GM12878 (cell line): ENCODE data around the gene CMSS1. TPM values are rescaled to one million over a fixed set of nuclear protein-coding genes. Genes with fewer than 3 reads are reported as not detected.
A peak's percentile ranks its signal among the peaks of the same experiment; 100 is the strongest.

Source experiments
- ATAC-seq: fragments of 200-7000 bp; cut with Tn5 transposase; 3 replicates; pipeline ENCODE4 v1.9.1; 2020; ENCODE audit warnings: mild to moderate bottlenecking, moderate library complexity
- BruUV-seq: library from RNA; stranded (reverse); fragments of 400-500 nt; replicated peaks from 2 replicates; lab custom pipeline; 2021; lab: Mats Ljungman, UMichigan
- CTCF ChIA-PET: fragments of 300-600 bp; sonication (Branson Sonifier 250); formaldehyde crosslinking; extraction: SDS; loops from one replicate; lab custom pipeline; 2021; ENCODE audit warnings: inconsistent platforms; lab: Yijun Ruan, JAX
- POLR2A ChIA-PET: fragments of 350-600 bp; formaldehyde crosslinking; extraction: SDS; loops from one replicate; lab custom pipeline; 2021; ENCODE audit warnings: inconsistent platforms; lab: Charles Lee
- RAD21 ChIA-PET: fragments of 300-600 bp; sonication (Branson Sonifier 250); formaldehyde crosslinking; loops from one replicate; lab custom pipeline; 2023; ENCODE audit warnings: antibody characterized with exemption; ENCODE audit not compliant: unreplicated experiment; lab: Charles Lee
- SMC1A ChIA-PET: fragments of 300-600 bp; sonication (Branson Sonifier 250); formaldehyde crosslinking; loops from one replicate; lab custom pipeline; 2023; ENCODE audit not compliant: unreplicated experiment, uncharacterized antibody; lab: Charles Lee
- DNase-seq: peaks from one replicate; pipeline ENCODE4 v3.0.0-alpha.2; 2011; ENCODE audit warnings: low read depth, low spot score
- FAIRE-seq: peaks from 3 replicates; lab custom pipeline; 2011; peaks lifted over from hg19 to GRCh38; lab: Jason Lieb, UNC
- H2AFZ ChIP-seq: 2 replicates; pipeline ENCODE4 v1.6.0; 2011; ENCODE audit warnings: low read depth, low read length, control low read depth; ENCODE audit not compliant: control insufficient read depth
- H3K27ac ChIP-seq: 2 replicates; pipeline ENCODE4 v1.5.1; 2011; ENCODE audit warnings: control low read depth; ENCODE audit not compliant: control insufficient read depth, insufficient read depth
- H3K27me3 ChIP-seq, 2 experiments: replicated peaks in 1 of 2; 2 replicates each; pipeline versions ENCODE4 v1.6.0 to v1.6.1; 2011; ENCODE audit warnings: low read length in 1 of 2; ENCODE audit not compliant: control insufficient read depth in 2 of 2, insufficient read depth in 2 of 2
- H3K36me3 ChIP-seq, 2 experiments: 2 replicates each; pipeline ENCODE4 v1.5.1; 2011; ENCODE audit warnings: low read length in 1 of 2; ENCODE audit not compliant: control insufficient read depth in 2 of 2, insufficient read depth in 2 of 2
- H3K4me1 ChIP-seq: 2 replicates; pipeline ENCODE4 v1.6.1; 2011; ENCODE audit warnings: mild to moderate bottlenecking, low read length, moderate library complexity, mixed read lengths; ENCODE audit not compliant: control insufficient read depth, insufficient read depth
- H3K4me2 ChIP-seq: 2 replicates; pipeline ENCODE4 v1.6.0; 2011; ENCODE audit warnings: control low read depth; ENCODE audit not compliant: control insufficient read depth, insufficient read depth
- H3K4me3 ChIP-seq: fragments of 200-600 bp; sonication (generic); 2 replicates; pipeline ENCODE4 v1.5.1; 2016
- H3K79me2 ChIP-seq: 2 replicates; pipeline ENCODE4 v1.6.0; 2011; ENCODE audit warnings: low read length; ENCODE audit not compliant: control insufficient read depth, insufficient read depth
- H3K9ac ChIP-seq: 2 replicates; pipeline ENCODE4 v1.8.0; 2011; ENCODE audit warnings: low read length, control low read depth, mixed read lengths; ENCODE audit not compliant: control insufficient read depth, insufficient read depth
- H3K9me3 ChIP-seq: replicated peaks from 3 replicates; pipeline ENCODE4 v1.5.1; 2011; ENCODE audit warnings: mild to moderate bottlenecking, low read length; ENCODE audit not compliant: control insufficient read depth, insufficient read depth
- H4K20me1 ChIP-seq: 2 replicates; pipeline ENCODE4 v1.6.0; 2011; ENCODE audit not compliant: control insufficient read depth, insufficient read depth
- BACH1 ChIP-seq: fragments of 450-650 bp; IDR thresholded peaks from 2 replicates; pipeline ENCODE4 v1.6.1; 2017; ENCODE audit warnings: mild to moderate bottlenecking, borderline replicate concordance
- BHLHE40 ChIP-seq, 2 experiments: fragments of 450-650 bp in 1 of 2; IDR thresholded peaks; 2 replicates each; pipeline ENCODE4 v1.6.1; 2011 to 2017; ENCODE audit warnings: low read depth in 2 of 2, borderline replicate concordance in 1 of 2, improper control_type of control experiment in 1 of 2, low read length in 1 of 2, mild to moderate bottlenecking in 1 of 2
- BMI1 ChIP-seq: fragments of 450-650 bp; IDR thresholded peaks from 2 replicates; pipeline ENCODE4 v1.6.1; 2016; ENCODE audit warnings: mild to moderate bottlenecking, moderate library complexity, borderline replicate concordance
- CBX5 ChIP-seq: sonication (generic); IDR thresholded peaks from 2 replicates; pipeline ENCODE4 v1.6.1; 2016; ENCODE audit warnings: low read depth, moderate library complexity, mild to moderate bottlenecking, inconsistent platforms
- CREB1 ChIP-seq: IDR thresholded peaks from 2 replicates; pipeline ENCODE4 v1.6.1; 2012; ENCODE audit warnings: low read depth, mild to moderate bottlenecking, inconsistent platforms
- IKZF1 ChIP-seq: fragments of 450-650 bp; conservative IDR thresholded peaks from 2 replicates; pipeline ENCODE4 v1.6.1; 2017; ENCODE audit warnings: antibody characterized with exemption, mild to moderate bottlenecking
- IKZF2 ChIP-seq, 2 experiments: fragments of 450-650 bp; IDR thresholded peaks; 2 replicates each; pipeline ENCODE4 v1.6.1; 2017; ENCODE audit warnings: mild to moderate bottlenecking in 2 of 2, moderate library complexity in 2 of 2
- MEF2A ChIP-seq: IDR thresholded peaks from 2 replicates; pipeline ENCODE4 v1.6.1; 2011; ENCODE audit warnings: low read depth, mild to moderate bottlenecking, low read length, moderate library complexity; ENCODE audit not compliant: insufficient read depth
- MTA2 ChIP-seq: fragments of 450-650 bp; IDR thresholded peaks from 2 replicates; pipeline ENCODE4 v1.6.1; 2016; ENCODE audit warnings: low read depth, mild to moderate bottlenecking, moderate library complexity
- MTA3 ChIP-seq: IDR thresholded peaks from 2 replicates; pipeline ENCODE4 v1.6.1; 2012; ENCODE audit warnings: low read length, inconsistent platforms, borderline replicate concordance
- MXI1 ChIP-seq: fragments of 150-350 bp; IDR thresholded peaks from 2 replicates; pipeline ENCODE4 v1.6.1; 2011; ENCODE audit warnings: low read depth, mild to moderate bottlenecking, inconsistent platforms, low read length, improper control_type of control experiment
- NFIC ChIP-seq: IDR thresholded peaks from 2 replicates; pipeline ENCODE4 v1.6.1; 2012; ENCODE audit warnings: low read depth, mild to moderate bottlenecking, inconsistent platforms, low read length, moderate library complexity
- NFXL1 ChIP-seq: fragments of 450-650 bp; IDR thresholded peaks from 2 replicates; pipeline ENCODE4 v1.6.1; 2017; ENCODE audit warnings: antibody characterized with exemption, mild to moderate bottlenecking, borderline replicate concordance
- POLR2A ChIP-seq: IDR thresholded peaks from 2 replicates; pipeline ENCODE4 v1.6.1; 2011; ENCODE audit warnings: low read depth, mild to moderate bottlenecking, low read length
- RB1 ChIP-seq: fragments of 450-650 bp; formaldehyde crosslinking; IDR thresholded peaks from 2 replicates; pipeline ENCODE4 v1.6.1; 2017; ENCODE audit warnings: mild to moderate bottlenecking, borderline replicate concordance
- SMAD1 ChIP-seq: fragments of 450-650 bp; IDR thresholded peaks from 2 replicates; pipeline ENCODE4 v1.6.1; 2018; ENCODE audit warnings: mild to moderate bottlenecking, low read depth; ENCODE audit not compliant: partially characterized antibody
- SMAD5 ChIP-seq: IDR thresholded peaks from 2 replicates; pipeline ENCODE4 v1.6.1; 2016; ENCODE audit warnings: antibody characterized with exemption, low read depth
- WGBS: methylation state at CpG from one replicate; pipeline ENCODE4 v1.1.6; 2016; ENCODE audit warnings: low lambda C conversion rate; ENCODE audit not compliant: insufficient replicate concordance, insufficient coverage; ENCODE audit errors: missing lambda C conversion rate; 5-methylcytosine and 5-hydroxymethylcytosine counted together
- in situ Hi-C: fragments of 300-500 bp; cut with MboI; formaldehyde crosslinking; loops from 9 replicates; pipeline ENCODE4 v1.14.3; 2018; ENCODE audit warnings: mixed read lengths
- intact Hi-C: fragments of 100-400 bp; cut with micrococcal nuclease; formaldehyde crosslinking; loops from one replicate; pipeline ENCODE4 v1.14.2; 2022; ENCODE audit not compliant: unreplicated experiment
- polyA plus RNA-seq, 11 experiments: library from polyadenylated mRNA; depleted of rRNA in 4 of 11; unstranded in 6 of 11; stranded (reverse) in 5 of 11; fragments of >200 nt; fragmentation: Nextera tagmentation in 4 of 11; fragmentation: Illumina TruSeq in 1 of 11; extraction: Ambion mirVana in 4 of 11; extraction: Trizol in 1 of 11; gene quantifications; 1 replicate in 1 of 11; 2 replicates in 10 of 11; pipeline versions ENCODE4 v1.2.1 to v1.2.3, GENCODE V29; 2011 to 2016; ENCODE audit warnings: inconsistent platforms in 2 of 11, missing spikeins in 2 of 11, low read depth in 1 of 11
- total RNA-seq, 4 experiments: library from RNA; depleted of rRNA in 3 of 4; stranded (reverse); fragments of >200 nt in 3 of 4; fragmentation: Illumina TruSeq in 1 of 4; extraction: Trizol in 1 of 4; gene quantifications; 2 replicates each; pipeline versions ENCODE4 v1.2.1 to v1.2.3, GENCODE V29; 2013 to 2021
- TF ChIP-seq, protein P1 (sequence below), 3 experiments: IDR thresholded peaks in 2 of 3; conservative IDR thresholded peaks in 1 of 3; 2 replicates each; pipeline ENCODE4 v1.5.1; 2011; ENCODE audit warnings: low read depth in 3 of 3, low read length in 3 of 3, mild to moderate bottlenecking in 3 of 3, control low read depth in 2 of 3, moderate library complexity in 2 of 3, inconsistent platforms in 1 of 3, mixed read lengths in 1 of 3; ENCODE audit not compliant: control insufficient read depth in 2 of 3, insufficient read depth in 1 of 3; ENCODE audit errors: extremely low read depth in 1 of 3
- TF ChIP-seq, protein P2 (sequence below): IDR thresholded peaks from 2 replicates; pipeline ENCODE4 v1.6.1; 2012; ENCODE audit warnings: low read depth, low read length, improper control_type of control experiment
- TF ChIP-seq, protein P3 (sequence below): fragments of 450-650 bp; IDR thresholded peaks from 2 replicates; pipeline ENCODE4 v1.6.1; 2018; ENCODE audit warnings: borderline replicate concordance, mild to moderate bottlenecking; ENCODE audit not compliant: partially characterized antibody

The CMSS1 gene
- total and polyA plus RNA-seq, 10 of the 15 experiments (the other 5 are each of a cell fraction or from before 2014, with no cell fraction given) = 31.0 to 118 (median 70.1) TPM

DNA sequence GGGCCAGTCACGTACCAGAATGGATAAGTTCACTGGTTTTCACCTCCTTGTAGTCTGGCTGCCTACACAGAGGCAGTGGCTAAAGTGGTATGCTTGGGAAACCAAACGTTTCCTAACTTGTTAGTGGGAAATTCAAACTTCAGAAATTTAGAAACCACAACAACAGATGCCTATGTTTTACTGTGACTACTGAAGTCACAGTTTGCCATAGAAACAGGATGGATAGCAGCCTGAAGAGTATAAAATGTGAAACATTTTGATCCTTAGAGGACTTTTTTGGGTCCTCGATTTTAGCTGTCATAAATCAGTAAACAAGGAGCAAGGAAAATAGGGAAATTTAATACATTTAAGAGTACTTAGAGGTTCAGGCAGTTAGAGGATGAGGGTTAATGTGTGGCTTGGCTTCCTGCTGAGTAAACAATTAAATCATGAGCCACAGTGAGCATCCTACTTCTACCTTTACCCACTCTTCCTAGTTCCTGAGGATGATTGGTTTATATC is 48.6 kb downstream of the CMSS1 start:
- Histone ChIP-seq H4K20me1 (no peaks in the 10 kb centered on the region), H3K9ac (no peak overlapping the region), H3K4me1 (peaks cover 25% of the 10 kb centered on the region), H3K79me2 (peaks cover 9% of the 10 kb centered on the region), H3K4me2 (peak overlapping the region; percentile 32), H3K9me3 (no peaks in the 10 kb centered on the region; the same call in 2 of the 3 replicates), H3K4me3 (no peak overlapping the region), H3K27ac (peak overlapping the region; percentile 37; the same call in 1 of the 2 replicates), H3K27me3 (no peaks in the 10 kb centered on the region), H3K36me3 (no peaks in the 10 kb centered on the region), H2AFZ (peak overlapping the region; percentile 19; the same call in 1 of the 2 replicates)
- RAD21 ChIA-PET = interaction anchor here (2.2 kb wide), 1 partner anchor 73 kb away, joined by 7 read pairs; no protein-coding TSS in a partner anchor
- BruUV-seq = no TSS peak
- POLR2A ChIA-PET = interaction anchor here (1.6 to 2.1 kb wide), 2 partner anchors 9 to 11 kb away, joined by 6 to 9 read pairs; no protein-coding TSS in a partner anchor
- ATAC-seq (peak; percentile 36), FAIRE-seq (no peak), DNase-seq (peak; percentile 41)
- WGBS = 13% methylated on average over 3 of the region's 3 CpGs
- CTCF ChIA-PET = no interaction called here
- intact Hi-C loops (no loop called here), in situ Hi-C loops (no loop called here)
- SMC1A ChIA-PET = interaction anchor here (1.0 to 2.0 kb wide), 3 partner anchors 13 to 181 kb away, joined by 3 to 8 read pairs (median 6); no protein-coding TSS in a partner anchor
- TF ChIP-seq CBX5 (no peak), SMAD1 (no peak), IKZF1 (peak; percentile 47), MXI1 (0 out of 2 replicates have a peak, but pooled peaks have one; percentile 25), MTA2 (0 out of 2 replicates have a peak, but pooled peaks have one; percentile 31), CREB1 (no peak), NFIC (0 out of 2 replicates have a peak, but pooled peaks have one; percentile 26), IKZF2 (IDR thresholded peaks at IDR 0.05) (peak; percentile 43 to 50; a peak in 3 of 4 replicates), RB1 (no peak), MEF2A (no peak), BACH1 (no peak), POLR2A (no peak), SMAD5 (no peak), NFXL1 (no peak), BHLHE40 (IDR thresholded peaks at IDR 0.05; ENCODE audit: borderline replicate concordance in 1 of 2, low read depth in 2 of 2, low read length in 1 of 2) (0 out of 4 replicates have a peak, but pooled peaks of 1 of the 2 experiments have one; percentile 6), BMI1 (no peak), MTA3 (no peak)
- TF ChIP-seq, protein P1, sequence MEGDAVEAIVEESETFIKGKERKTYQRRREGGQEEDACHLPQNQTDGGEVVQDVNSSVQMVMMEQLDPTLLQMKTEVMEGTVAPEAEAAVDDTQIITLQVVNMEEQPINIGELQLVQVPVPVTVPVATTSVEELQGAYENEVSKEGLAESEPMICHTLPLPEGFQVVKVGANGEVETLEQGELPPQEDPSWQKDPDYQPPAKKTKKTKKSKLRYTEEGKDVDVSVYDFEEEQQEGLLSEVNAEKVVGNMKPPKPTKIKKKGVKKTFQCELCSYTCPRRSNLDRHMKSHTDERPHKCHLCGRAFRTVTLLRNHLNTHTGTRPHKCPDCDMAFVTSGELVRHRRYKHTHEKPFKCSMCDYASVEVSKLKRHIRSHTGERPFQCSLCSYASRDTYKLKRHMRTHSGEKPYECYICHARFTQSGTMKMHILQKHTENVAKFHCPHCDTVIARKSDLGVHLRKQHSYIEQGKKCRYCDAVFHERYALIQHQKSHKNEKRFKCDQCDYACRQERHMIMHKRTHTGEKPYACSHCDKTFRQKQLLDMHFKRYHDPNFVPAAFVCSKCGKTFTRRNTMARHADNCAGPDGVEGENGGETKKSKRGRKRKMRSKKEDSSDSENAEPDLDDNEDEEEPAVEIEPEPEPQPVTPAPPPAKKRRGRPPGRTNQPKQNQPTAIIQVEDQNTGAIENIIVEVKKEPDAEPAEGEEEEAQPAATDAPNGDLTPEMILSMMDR (IDR thresholded peaks at IDR 0.05 in 2 of 3, conservative IDR thresholded peaks at IDR 0.05 in 1 of 3; ENCODE audit: control insufficient read depth in 2 of 3, extremely low read depth in 1 of 3, insufficient read depth in 1 of 3, low read depth in 3 of 3, low read length in 3 of 3) = no peak
- TF ChIP-seq, protein P2, sequence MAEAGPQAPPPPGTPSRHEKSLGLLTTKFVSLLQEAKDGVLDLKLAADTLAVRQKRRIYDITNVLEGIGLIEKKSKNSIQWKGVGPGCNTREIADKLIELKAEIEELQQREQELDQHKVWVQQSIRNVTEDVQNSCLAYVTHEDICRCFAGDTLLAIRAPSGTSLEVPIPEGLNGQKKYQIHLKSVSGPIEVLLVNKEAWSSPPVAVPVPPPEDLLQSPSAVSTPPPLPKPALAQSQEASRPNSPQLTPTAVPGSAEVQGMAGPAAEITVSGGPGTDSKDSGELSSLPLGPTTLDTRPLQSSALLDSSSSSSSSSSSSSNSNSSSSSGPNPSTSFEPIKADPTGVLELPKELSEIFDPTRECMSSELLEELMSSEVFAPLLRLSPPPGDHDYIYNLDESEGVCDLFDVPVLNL = 0 out of 2 replicates have a peak, but pooled peaks have one; percentile 65
- TF ChIP-seq, protein P3, sequence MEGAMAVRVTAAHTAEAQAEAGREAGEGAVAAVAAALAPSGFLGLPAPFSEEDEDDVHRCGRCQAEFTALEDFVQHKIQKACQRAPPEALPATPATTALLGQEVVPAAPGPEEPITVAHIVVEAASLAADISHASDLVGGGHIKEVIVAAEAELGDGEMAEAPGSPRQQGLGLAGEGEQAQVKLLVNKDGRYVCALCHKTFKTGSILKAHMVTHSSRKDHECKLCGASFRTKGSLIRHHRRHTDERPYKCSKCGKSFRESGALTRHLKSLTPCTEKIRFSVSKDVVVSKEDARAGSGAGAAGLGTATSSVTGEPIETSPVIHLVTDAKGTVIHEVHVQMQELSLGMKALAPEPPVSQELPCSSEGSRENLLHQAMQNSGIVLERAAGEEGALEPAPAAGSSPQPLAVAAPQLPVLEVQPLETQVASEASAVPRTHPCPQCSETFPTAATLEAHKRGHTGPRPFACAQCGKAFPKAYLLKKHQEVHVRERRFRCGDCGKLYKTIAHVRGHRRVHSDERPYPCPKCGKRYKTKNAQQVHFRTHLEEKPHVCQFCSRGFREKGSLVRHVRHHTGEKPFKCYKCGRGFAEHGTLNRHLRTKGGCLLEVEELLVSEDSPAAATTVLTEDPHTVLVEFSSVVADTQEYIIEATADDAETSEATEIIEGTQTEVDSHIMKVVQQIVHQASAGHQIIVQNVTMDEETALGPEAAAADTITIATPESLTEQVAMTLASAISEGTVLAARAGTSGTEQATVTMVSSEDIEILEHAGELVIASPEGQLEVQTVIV = no peak
